ENCODE results near the gene TUBE1. TPM values are rescaled to one million over a fixed set of nuclear protein-coding genes. Genes with fewer than 3 reads are reported as not detected.

TUBE1 gene
- total and polyA plus RNA-seq, 10 of the 15 experiments (the other 5 are each of a cell fraction or from before 2014, with no cell fraction given): 6.3 to 25.2 (median 13.6) TPM

DNA sequence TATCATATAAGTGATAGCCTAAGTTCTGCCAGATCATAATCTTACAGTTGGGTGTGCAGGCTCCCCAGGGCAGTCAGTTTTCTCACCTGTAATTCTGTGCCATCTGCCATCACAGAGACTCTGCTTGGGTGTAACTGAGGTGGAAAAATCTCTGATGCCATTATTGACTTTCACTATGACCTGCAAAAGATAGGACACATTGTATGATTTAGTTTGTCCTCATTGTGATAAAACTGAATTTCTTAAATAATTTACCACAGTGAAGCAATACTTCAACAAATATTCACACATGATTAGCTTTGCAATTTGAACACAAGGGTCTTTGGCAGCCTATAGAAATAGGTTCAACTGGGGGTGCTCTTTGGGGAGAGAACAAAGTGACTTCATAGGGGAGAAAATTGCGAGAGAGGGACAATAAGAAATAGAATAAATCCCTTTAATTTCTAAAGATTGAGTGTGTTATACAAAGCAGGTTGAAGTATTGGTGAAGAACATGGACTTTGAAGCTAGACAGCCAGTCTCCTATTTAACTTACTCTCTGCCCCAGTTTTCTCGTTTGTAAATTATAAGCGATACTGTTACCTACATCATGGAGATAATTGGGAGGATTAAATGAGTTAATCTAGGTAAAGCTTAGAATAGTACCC is 27.4 kb upstream of the TUBE1 start:
- TF ChIP-seq, protein P1, sequence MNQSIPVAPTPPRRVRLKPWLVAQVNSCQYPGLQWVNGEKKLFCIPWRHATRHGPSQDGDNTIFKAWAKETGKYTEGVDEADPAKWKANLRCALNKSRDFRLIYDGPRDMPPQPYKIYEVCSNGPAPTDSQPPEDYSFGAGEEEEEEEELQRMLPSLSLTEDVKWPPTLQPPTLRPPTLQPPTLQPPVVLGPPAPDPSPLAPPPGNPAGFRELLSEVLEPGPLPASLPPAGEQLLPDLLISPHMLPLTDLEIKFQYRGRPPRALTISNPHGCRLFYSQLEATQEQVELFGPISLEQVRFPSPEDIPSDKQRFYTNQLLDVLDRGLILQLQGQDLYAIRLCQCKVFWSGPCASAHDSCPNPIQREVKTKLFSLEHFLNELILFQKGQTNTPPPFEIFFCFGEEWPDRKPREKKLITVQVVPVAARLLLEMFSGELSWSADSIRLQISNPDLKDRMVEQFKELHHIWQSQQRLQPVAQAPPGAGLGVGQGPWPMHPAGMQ (IDR thresholded peaks at IDR 0.05; ENCODE audit: borderline replicate concordance): no peak
- no peak for TF ChIP-seq NR2F1 (conservative IDR thresholded peaks at IDR 0.05)
- no peak for TF ChIP-seq CBX3 (IDR thresholded peaks at IDR 0.05; ENCODE audit: borderline replicate concordance, low read depth)
- TF ChIP-seq RB1 (IDR thresholded peaks at IDR 0.05; ENCODE audit: borderline replicate concordance): no peak
- TF ChIP-seq, protein P2, sequence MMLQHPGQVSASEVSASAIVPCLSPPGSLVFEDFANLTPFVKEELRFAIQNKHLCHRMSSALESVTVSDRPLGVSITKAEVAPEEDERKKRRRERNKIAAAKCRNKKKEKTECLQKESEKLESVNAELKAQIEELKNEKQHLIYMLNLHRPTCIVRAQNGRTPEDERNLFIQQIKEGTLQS (IDR thresholded peaks at IDR 0.05; ENCODE audit: borderline replicate concordance, extremely low read depth, low read depth, low read length): no peak
- TF ChIP-seq CREM (IDR thresholded peaks at IDR 0.05; ENCODE audit: low read depth): no peak
- no peak for TF ChIP-seq ZNF207 (IDR thresholded peaks at IDR 0.05; ENCODE audit: borderline replicate concordance)
- no peak for TF ChIP-seq ATF7 (IDR thresholded peaks at IDR 0.05; ENCODE audit: low read depth)
- TF ChIP-seq, protein P3, sequence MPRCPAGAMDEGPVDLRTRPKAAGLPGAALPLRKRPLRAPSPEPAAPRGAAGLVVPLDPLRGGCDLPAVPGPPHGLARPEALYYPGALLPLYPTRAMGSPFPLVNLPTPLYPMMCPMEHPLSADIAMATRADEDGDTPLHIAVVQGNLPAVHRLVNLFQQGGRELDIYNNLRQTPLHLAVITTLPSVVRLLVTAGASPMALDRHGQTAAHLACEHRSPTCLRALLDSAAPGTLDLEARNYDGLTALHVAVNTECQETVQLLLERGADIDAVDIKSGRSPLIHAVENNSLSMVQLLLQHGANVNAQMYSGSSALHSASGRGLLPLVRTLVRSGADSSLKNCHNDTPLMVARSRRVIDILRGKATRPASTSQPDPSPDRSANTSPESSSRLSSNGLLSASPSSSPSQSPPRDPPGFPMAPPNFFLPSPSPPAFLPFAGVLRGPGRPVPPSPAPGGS (IDR thresholded peaks at IDR 0.05; ENCODE audit: borderline replicate concordance, insufficient read depth, low read depth, low read length, poor library complexity, severe bottlenecking): no peak
- TF ChIP-seq PAX5 (IDR thresholded peaks at IDR 0.05; ENCODE audit: borderline replicate concordance, low read depth, low read length): no peak
- TF ChIP-seq TCF12 (IDR thresholded peaks at IDR 0.05; ENCODE audit: low read depth, low read length): no peak
- Histone ChIP-seq H3K9ac (ENCODE audit: control insufficient read depth, insufficient read depth, low read length) (no peak overlapping the region), H3K27me3 (replicated peaks in 1 of 2; ENCODE audit: control insufficient read depth in 2 of 2, insufficient read depth in 2 of 2, low read length in 1 of 2) (no peaks in the 10 kb centered on the region; a peak in 2 of 4 replicates), H3K4me1 (ENCODE audit: control insufficient read depth, insufficient read depth, low read length) (no peaks in the 10 kb centered on the region), H3K79me2 (ENCODE audit: control insufficient read depth, insufficient read depth, low read length) (no peaks in the 10 kb centered on the region), H3K4me2 (ENCODE audit: control insufficient read depth, insufficient read depth) (no peak overlapping the region), H2AFZ (ENCODE audit: control insufficient read depth, low read depth, low read length) (no peak overlapping the region), H3K9me3 (replicated peaks; ENCODE audit: control insufficient read depth, insufficient read depth, low read length) (no peaks in the 10 kb centered on the region), H3K27ac (ENCODE audit: control insufficient read depth, insufficient read depth) (no peak overlapping the region), H3K36me3 (ENCODE audit: control insufficient read depth in 2 of 2, insufficient read depth in 2 of 2, low read length in 1 of 2) (no peaks in the 10 kb centered on the region), H3K4me3 (no peak overlapping the region), H4K20me1 (ENCODE audit: control insufficient read depth, insufficient read depth) (no peaks in the 10 kb centered on the region)
- ChIA-PET CTCF (no interaction called here), RAD21 (ENCODE audit: unreplicated experiment) (no interaction called here), POLR2A (no interaction called here), SMC1A (ENCODE audit: uncharacterized antibody, unreplicated experiment) (no interaction called here)
- in situ Hi-C loops (cut with MboI): no loop called here
- DNase-seq (ENCODE audit: low read depth, low spot score) (no peak), FAIRE-seq (no peak), ATAC-seq (no peak)
- 59% methylated on average over 3 of the region's 3 CpGs for WGBS (ENCODE audit: insufficient coverage, insufficient replicate concordance, low lambda C conversion rate, missing lambda C conversion rate)
- no TSS peak for BruUV-seq (replicated peaks)
- intact Hi-C loops (cut with micrococcal nuclease; ENCODE audit: unreplicated experiment): no loop called here

Measured in GM12878 (cell line).